Measurements from ENCODE around the gene SDCCAG8.

- TF ChIP-seq POLR2A (IDR thresholded peaks at IDR 0.05): no peak
- no peak for TF ChIP-seq CTCF (IDR thresholded peaks at IDR 0.05)
These were observed 293.3 kb downstream of the SDCCAG8 start for GRCh38 chr1:243549108-243549507.
